GM19397 (cell line): ENCODE measurements around the gene C8A.

ENCODE experiments used
- ATAC-seq: cut with Tn5 transposase; IDR thresholded peaks from one replicate; pipeline ENCODE4 v1.9.1; 2021; ENCODE audit warnings: mild to moderate bottlenecking, moderate library complexity; ENCODE audit not compliant: unreplicated experiment

The C8A gene

DNA sequence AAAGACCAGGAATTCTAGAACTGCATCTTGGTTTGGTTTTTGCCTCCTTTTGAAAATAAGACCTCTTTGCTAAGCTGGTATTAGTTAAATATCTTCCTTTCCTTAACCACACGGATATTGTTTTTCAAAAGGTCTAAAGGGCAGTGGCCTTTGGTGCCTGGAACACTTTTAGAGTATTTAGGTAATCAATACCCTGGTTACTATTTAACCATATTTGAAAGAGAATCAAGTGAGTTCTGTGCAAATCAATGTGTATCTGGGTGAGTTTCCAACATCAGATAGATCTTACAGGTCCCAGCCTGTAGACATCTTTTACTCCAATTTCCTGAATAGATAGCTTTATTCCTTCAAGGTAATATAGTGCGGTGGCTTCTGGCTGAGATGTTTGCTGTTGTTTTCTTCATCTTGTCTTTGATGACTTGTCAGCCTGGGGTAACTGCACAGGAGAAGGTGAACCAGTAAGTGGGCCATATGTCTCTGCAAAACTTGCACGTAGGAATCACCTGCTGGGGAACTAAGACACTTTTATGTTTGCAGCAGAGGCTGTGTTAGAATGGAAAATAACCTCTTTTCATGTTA lies at the start of gene C8A:
C8A (plus strand) TSS at position 277 of the 579 bp plus-strand sequence; CDS start at position 382, 105 bp downstream.
- no peak for ATAC-seq

DNA sequence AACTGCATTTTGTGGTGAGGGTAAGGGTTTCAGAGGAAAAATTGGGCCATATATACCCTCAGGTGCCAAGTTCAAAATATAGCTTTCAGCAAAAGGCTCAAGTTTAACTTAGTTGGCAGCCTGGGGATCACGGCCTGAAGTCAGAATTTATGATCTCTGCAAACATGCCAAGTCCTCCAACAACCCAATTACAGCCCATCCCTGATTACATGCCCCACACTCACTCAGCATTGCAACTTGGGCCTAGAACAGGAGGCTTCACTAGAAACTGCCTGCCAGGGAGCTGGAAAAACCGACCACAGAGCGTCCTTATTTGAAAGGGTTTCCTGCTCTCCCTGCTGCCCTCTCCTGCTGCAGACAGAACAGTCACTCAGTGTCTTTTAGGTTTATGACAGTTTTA lies 47.8 kb upstream of the C8A start:
- ATAC-seq: no peak

DNA sequence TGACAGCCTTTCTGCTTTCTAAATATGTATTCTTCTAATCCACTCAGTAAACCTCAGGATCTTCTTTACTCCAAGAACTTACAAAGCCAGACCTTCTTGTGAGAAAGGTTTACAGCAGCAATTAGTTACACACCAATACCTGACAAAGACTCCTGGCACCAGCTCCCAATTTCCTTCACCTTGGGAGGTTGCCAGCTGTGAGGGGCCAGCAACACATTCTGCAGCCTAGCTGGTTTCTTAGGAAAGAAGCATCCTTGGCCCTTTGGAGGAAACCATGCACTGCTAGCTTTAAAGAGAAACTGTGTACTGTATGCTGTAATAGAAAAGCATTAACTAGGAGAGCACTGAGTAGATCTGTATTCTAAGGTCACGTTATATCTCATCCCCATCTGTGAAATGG lies 46.2 kb upstream of the C8A start:
- ATAC-seq: no peak

DNA sequence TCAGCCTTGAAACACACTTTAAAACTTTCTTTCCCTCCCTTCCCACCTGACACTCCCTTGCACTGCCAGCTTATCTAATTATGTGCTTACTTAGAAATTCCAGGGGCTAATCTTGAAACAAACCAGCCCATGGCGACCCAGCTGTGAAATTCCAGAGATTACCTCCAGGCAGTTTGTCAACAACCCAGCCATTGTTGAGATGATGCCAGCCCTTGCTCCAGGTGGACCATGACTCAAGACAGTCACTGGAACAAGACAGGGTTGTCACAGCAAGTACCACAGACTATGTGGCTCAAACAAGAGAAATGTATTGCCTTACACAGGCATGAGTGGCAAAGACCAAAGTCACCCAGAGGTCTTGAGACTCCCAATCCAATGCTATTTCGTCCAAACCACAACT lies 43.3 kb upstream of the C8A start:
- ATAC-seq: no peak

DNA sequence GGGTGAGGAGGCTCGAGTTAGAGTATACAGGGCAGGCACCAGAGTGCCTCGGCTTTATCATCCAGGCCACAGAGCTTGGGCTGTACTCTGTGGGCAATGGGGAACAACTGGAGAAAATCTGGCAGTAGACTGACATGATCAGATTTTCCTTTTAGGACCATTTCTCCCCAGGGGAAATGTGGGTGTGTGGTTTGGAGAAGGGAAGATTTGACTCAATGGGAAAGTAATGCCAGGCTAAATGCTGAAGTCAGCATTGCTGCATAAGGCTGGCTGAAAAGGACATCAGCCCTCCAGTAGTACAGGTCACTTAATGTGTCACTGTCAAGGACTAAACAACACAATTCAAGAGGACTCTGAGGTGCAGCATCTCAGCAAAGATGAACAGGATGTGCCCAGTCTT lies 40.4 kb upstream of the C8A start:
- ATAC-seq: no peak

DNA sequence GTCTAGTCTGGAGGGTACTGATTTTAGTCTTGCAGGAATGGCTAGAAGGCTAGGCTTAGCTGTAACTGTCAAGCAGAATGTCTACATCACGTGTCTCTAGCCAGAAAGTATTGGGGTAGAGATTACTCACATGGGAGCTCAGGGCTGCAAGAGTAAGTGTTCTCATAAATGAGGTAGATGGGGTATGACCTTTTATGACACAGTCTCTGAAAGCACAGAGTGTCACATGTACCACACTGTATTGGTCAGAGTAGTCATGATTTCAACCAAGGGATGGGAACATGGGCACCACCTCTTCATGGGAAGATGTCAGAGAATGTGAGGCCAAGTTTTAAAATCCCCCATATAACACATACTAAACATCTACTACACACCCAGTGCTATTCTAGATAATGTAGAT lies 38.3 kb upstream of the C8A start:
- ATAC-seq: no peak

DNA sequence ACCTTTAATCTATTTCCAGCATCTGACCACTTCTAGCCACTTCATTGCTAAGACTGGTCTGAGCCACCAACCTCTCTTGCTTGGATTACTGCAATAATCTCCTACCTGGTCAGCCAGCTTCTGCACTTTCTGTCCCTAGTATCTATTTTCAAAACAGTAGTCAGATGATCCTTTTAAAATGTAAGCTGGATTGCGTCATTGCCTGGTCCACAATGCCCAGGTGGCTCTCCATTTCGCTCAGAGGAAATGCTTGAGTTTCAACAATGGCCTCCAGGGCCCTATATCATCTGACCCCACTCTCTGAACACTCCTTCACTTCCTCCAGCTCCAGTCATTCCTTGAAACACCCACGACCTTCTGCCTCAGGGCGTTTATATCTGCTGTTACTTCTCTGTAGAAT lies 37.7 kb upstream of the C8A start:
- ATAC-seq: no peak

DNA sequence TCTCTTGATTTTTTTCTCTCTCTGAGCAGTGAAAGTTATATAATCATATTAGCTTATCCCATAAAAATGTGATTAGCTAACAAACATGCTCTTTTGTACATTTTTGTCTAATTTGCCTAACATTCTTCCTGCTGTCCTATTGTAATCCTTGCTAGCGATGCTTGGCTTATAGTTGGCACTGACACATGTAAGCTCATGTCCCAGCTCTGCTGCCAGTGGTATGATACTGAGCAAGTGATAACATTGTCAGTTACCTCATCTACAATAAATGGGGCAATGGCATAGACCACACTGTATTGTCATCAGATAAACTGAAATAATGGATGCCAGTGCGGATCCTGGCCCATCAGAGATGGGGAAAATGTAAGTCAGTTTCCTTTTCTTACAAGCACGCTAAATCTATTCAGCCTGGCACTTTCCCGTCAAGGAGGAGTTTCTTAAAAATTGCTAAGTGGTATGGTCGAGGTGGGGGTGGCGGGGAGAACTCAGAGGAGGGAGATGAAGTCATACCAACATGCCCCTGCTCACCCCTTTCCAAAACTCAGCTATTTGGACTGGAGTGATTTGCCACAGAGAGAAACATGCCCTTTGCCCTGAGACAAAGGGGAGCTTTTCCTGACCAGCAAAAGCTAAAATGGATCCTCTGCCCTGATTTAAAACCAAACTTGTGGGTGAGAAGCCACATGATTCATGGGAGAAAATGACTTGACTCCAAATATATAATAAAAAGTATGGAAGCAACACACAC lies 36.7 kb upstream of the C8A start:
- no peak for ATAC-seq

DNA sequence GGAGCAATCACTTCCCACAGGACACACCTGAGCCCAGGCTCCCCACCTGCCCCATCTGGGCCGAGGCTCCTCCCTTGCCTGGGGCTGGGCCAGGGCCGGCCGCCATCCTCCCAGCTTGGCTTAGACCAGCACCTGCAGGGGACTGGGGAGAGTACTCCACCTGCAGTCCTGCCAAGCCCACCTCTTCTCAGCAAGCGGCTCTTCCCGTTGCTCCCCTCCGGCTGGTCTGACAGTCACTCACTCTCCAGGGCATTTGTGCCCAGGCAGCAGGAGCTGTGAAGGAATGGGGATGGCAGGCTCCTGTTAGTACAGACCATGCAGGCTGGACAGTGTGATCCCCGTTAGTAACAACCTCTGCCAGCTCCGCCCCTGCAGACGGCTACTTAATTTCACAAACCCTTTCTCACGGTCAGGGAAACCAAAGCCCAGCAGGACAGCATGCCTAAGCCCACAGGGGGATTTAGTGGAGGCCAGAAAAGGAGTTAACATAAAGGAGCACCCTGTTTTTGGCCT lies 35.2 kb upstream of the C8A start, which contains the start of gene FYB2:
FYB2 (minus strand) TSS at position 18 of the 513 bp plus-strand sequence. CDS start 114 bp downstream, outside the sequence.
- no peak for ATAC-seq

DNA sequence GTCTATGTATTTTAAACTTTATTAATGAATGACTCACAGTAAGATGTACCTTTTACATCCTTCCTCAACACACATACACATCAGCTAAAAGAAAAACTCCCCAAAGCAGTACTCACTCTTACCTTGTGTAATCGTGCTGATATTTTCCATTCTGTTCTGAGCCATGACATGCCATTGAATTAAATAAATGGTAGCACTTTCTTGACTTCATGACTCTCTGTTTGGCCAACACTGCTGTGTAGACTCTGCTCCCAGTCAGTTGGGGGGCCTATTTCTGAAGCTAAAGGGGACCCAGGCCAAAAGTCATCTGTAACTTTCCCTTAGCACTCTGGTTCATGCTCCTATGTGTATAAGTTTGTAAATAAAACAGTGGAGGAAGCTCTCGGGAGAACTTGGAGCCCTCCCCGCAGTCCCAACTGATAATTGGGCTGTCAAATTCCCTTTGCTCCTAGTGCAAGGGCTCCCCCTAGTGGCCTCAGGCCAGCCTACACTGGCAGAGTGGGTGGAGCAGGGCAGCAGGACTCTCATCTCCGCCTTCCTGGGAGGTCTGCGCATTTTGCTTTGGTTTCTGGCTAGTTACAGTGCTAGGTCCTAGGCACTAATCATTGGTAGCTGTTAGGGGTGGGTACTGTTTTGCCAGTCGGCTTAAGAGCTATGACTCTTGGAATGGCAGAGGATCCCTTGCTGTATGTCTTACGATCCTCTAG lies 33.7 kb upstream of the C8A start:
- peak; percentile 73 for ATAC-seq

DNA sequence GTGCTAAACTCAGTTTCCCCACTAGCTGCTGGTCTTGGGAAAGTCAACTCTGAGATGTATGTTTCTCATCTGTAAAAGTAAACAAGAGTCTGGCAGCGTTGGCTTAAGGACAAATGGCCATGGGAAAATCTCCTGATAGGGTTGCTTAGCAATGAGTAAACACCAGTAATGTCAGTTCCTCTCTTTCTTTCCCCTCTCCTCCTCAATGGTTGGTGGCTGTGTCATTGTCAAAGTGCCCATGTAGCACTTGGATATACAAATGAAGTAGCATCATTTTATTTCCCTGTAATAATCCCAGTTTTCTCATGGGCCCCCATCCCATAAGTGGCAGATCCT lies 33.2 kb upstream of the C8A start:
- no peak for ATAC-seq

DNA sequence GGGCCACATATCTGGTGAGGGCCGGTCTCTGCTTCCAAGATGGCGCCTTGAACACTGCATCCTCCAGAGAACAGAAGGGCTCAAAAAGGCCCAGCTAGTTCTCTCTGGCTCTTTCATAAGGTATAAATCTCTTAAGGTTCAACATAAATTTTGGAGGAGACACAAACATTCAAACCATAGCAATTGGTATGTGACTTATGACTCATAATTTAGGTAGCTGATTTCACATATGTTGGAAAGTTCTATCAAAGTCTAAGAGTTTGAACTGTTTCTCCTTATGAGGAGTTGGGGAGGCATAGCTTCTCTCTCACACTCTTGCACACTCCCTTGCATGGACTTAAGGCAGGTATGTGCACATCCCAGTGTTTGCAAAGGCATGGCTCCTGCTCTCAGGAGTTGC lies 30.3 kb upstream of the C8A start:
- ATAC-seq: no peak

DNA sequence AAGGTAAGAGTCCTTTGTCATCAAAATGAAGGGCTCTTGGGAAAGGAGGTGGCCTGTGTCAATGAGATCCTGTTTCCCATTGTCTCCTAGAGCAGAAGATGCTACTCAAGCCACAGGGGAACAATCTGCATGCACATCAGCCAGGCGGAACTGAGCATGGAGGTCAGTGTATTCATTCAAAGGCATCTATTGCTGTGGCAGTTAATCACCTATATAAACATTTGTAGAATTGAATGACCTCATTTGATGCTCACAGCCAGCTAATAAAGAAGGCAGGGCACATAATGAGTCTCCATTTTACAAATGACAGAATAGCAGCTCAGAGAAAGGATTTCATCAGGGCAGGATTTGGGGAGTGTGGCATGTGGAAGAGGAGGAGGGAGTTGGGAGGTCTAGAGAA lies 29.7 kb upstream of the C8A start:
- ATAC-seq: no peak

DNA sequence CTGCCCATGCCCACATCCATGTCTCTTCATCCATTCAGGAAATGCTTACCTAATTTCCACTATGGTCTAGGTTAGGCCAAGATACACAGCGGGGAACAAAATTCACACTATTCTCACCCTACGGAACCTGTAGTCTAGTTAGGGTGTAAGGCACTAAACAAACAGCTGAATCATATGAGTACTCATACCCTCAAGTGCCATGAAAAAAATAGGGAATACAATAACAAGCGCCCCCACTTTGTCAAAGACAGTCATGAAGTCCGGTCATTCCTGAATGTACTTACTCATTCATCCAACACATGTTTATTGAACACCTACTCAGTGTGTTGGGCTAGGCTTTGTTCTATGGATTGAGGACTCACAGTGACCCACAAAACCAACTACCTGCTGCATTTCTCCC lies 29.2 kb upstream of the C8A start:
- no peak for ATAC-seq

DNA sequence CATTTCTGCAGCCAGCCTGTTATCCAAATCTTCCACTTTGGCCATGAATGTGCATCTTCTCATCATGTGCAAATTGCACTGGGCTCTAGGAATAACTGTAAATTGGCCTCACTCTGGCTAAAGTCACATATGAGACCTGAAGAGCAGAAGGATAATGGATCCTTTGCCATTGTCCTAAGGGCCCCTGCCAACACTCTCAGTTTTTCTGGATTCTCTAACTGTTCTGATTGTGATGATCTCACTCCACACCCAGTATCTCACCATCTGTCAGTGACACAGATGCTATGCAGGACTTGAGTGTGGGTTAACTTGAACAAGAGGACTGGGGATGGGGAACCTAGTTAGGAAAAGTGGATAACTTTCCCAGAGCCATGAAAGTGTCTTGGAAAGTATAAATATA lies 26.9 kb upstream of the C8A start:
- no peak for ATAC-seq

DNA sequence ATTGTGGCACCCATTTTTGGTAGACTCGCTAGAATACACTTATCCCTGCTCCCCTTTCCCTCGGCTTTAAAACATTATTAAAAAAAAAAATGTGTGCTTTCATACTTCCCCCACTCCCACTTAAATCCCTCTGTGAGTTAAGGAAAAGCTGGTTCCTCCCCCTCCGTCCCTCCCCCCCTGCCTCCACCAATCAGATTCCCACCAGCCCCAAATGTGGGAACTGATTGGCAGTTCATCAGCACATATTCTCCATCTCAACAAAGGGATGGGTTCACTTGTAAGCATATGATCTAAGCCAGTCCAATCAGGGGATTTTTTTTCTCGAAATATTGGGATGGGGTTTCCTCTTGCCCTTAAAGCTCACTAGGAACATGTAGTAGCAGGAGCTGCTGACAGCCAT lies 24.5 kb upstream of the C8A start:
- no peak for ATAC-seq

DNA sequence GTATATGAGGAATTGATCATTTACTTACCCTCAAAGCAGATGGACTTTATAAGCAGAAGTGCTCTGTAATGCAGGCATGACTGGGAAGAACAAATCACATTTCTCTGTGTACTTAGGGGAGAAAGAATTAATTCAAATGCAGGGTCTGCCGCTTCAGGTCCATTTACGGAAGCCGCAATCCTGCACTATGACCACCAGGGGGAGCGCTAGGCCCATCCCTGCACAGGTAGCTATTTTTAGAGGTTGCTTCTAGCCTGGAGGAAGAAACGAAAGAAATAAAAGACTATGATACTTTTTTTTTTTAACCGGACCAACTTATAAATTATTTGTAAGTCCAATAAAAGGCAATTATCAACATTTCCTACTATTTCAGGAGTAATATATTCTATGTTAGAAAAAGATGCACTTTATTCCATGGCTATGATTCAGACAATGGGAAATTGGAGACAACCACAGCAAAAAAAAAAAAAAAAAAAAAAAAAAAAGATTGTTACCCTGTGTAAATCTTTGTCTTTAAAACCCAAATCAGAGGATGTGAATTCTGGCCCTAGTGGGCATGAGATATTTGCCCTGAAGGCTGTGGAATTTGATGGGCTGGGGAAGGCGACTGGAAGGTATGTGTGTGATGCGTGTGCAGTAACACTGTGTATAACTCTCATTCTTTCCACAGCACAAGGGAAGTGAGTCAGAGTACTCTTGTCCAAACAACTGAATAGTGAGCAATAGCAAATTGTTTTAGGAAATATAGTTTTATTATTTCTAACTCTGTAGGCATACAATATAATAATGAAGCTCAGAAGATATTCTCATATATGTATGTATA lies 22.5 kb upstream of the C8A start:
- ATAC-seq: peak; percentile 57

DNA sequence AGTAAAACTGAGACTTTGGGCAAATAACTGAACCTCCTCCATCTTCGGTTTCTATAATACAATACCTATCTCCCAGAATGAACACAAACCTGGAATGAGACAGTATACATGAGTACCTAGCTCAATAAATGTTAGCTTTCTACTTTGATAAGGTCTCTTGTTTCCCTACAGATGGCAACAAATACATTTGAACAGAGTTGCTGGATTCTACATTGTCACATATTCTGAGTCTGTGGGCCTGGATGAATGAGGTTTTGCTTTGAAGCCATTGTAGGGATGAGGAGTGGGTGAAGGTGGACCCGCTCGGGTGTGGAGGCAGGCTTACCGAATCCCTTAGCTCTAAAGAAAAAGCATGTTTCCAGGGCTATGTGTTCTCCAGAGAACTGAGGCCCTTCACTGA lies 21.5 kb upstream of the C8A start:
- no peak for ATAC-seq

DNA sequence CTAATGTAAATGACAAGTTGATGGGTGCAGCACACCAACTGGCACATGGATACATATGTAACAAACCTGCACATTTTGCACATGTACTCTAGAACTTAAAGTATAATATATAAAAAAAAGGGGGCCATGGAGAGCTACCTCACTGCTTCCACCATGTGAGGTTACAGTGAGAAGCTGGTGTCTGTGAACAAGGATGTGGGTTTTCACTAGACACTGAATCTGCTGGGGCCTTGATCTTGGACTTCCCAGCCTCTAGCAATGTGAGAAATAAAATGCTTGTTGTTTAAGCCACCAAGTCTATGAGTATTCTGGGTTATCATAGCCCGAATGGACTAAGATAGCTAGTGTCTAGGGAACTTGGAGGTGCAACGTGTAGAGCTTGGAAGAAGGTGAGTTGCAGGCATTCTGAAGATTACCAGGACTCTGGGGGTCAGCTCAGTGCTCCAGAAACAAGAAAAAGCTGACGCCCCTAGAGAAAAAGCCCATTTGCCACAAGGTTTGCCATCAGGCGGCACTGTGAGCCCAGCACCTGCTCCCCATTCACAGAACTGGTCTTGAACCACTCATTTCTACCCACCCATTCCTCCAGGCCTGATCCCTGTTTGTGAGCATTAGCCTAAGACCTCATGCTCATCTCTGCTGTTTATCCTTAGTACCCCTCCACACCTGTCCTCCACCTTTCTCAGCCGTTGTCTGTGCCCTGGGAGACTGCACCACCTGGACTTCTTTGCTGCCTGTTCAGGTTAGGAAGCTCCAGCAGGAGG lies 20.3 kb upstream of the C8A start:
- no peak for ATAC-seq

DNA sequence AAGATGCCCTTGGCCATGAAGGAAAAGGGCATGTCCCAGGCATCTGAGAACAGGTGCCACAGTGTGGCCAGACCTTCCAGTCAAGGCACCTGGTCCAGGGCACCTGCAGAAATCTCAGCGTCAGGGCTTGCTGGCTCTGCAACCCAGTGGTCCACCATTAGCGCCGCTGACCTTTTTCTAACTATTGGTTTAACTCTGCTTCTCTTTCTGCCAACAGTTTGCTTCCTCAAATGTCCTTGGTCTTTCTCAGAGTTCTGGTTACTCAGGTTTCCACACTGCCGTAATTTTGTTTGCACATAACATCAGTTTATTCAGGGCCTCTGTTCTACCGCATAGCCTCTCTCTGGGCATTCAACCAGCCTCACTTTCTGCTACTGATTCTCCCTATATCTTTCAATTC lies 18.9 kb upstream of the C8A start:
- no peak for ATAC-seq
